Measurements from ENCODE around the gene ATP6V0E1. TPM values are rescaled to one million over a fixed set of nuclear protein-coding genes. Genes with fewer than 3 reads are reported as not detected.
A peak's percentile ranks its signal among the peaks of the same experiment; 100 is the strongest.

ATP6V0E1 gene
- total and polyA plus RNA-seq, 3 donors from 2014 or later, result 124 to 170 (median 134) TPM

DNA sequence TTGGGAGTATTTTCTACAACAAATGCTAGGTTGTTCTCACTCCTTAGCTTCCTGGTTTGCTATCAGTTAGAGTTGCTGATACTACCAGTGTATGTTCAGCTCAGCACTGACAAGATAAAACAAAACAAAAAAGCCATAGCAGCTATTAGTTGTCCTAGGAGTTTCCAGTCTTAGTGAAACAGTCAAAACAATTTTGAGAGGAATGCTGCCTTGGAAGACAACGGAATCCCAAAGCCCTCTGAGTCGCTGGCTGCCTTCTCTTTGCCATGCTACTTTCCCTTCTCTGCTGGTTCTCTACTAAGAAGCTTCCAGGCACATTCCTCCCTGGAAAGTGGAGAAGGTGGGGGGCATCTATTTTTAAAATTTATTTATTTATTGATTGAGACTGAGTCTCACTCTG is 67.2 kb downstream of the ATP6V0E1 start:
- Histone ChIP-seq H3K27ac (peak overlapping the region; percentile 0 to 34), H3K27me3 (no peaks in the 10 kb centered on the region), H3K9me3 (no peaks in the 10 kb centered on the region), H3K4me1 (peaks cover 7% of the 10 kb centered on the region), H3K36me3 (ENCODE audit: low read depth, missing control alignments) (no peaks in the 10 kb centered on the region), H3K4me3 (no peak overlapping the region)
- 42 to 55% methylated on average over 2 of the region's 2 CpGs for WGBS, 2 donors
- DNase-seq, result no peak
- intact Hi-C loops (cut with DNase I; ENCODE audit: low total_unique reads), result no loop called here
- TF ChIP-seq CTCF (IDR thresholded peaks at IDR 0.05) (no peak), POLR2A (IDR thresholded peaks at IDR 0.05) (no peak)

- no peak overlapping the region for H3K4me3 ChIP-seq
- H3K27me3 ChIP-seq, result no peaks in the 10 kb centered on the region
- TF ChIP-seq POLR2A (IDR thresholded peaks at IDR 0.05), result no peak
- no peak for TF ChIP-seq CTCF (IDR thresholded peaks at IDR 0.05)
- H3K4me1 ChIP-seq, result peaks cover 7% of the 10 kb centered on the region
- no peak for DNase-seq
- intact Hi-C loops (cut with DNase I; ENCODE audit: low total_unique reads), result no loop called here
- no peaks in the 10 kb centered on the region for H3K9me3 ChIP-seq
- peak overlapping the region; percentile 0 to 34 for H3K27ac ChIP-seq
- no peaks in the 10 kb centered on the region for H3K36me3 ChIP-seq (ENCODE audit: low read depth, missing control alignments)
- WGBS, 2 donors, result 60 to 74% methylated on average over 5 of the region's 5 CpGs
Measured at GRCh38 chr5:173051746-173052145, 68.2 kb downstream of the ATP6V0E1 start.

- no peaks in the 10 kb centered on the region for H3K36me3 ChIP-seq (ENCODE audit: low read depth, missing control alignments)
- H3K27me3 ChIP-seq, result no peaks in the 10 kb centered on the region
- intact Hi-C loops (cut with DNase I; ENCODE audit: low total_unique reads), result no loop called here
- H3K9me3 ChIP-seq, result no peaks in the 10 kb centered on the region
- WGBS, 2 donors, result 76 to 77% methylated on average over 3 of the region's 3 CpGs
- TF ChIP-seq POLR2A (IDR thresholded peaks at IDR 0.05) (no peak), CTCF (IDR thresholded peaks at IDR 0.05) (no peak)
- no peak overlapping the region for H3K27ac ChIP-seq
- no peak overlapping the region for H3K4me3 ChIP-seq
- H3K4me1 ChIP-seq, result peaks cover 10% of the 10 kb centered on the region
- no peak for DNase-seq
Measured at GRCh38 chr5:173053041-173053440, 69.5 kb downstream of the ATP6V0E1 start.

DNA sequence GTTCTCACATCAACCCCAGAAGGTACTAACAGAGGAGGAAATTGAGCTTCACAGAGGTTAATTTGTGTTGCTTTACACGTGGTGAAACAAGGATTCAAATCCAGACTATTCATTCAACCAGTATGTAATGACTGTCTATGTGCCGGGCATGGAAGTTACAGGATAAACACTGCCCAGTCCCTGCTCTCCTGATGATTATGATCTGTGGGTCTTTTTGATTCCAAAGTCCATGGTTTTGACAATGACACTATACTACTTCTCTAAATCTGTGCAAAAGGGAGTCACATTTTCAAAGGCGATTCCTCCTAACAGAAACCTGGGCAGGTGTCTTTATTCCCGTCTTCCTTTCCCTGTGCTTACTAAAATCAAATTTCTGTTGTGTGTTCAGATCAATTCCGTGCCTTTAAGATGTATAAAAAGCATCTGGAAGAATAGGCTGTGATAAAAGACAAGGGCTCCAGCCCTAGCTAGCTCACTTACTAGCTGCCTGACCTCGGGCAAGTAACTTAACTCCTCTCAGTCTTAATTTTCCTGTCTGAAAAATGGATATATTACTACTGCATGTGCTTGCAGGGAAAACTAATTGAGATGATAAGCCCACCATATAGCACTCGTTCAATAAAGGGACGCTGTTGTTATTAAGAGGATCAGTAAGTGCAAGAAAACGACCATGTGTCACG is 71.6 kb downstream of the ATP6V0E1 start:
- Histone ChIP-seq H3K27ac (peak overlapping the region in 1 of 2 donors; percentile 99), H3K4me1 (peaks cover 9% of the 10 kb centered on the region), H3K9me3 (no peaks in the 10 kb centered on the region), H3K4me3 (peak overlapping the region; percentile 96 to 99), H3K27me3 (no peaks in the 10 kb centered on the region), H3K36me3 (ENCODE audit: low read depth, missing control alignments) (no peaks in the 10 kb centered on the region)
- TF ChIP-seq POLR2A (IDR thresholded peaks at IDR 0.05) (no peak), CTCF (IDR thresholded peaks at IDR 0.05) (no peak)
- WGBS, 2 donors, result 15 to 16% methylated on average over 10 of the region's 10 CpGs
- intact Hi-C loops (cut with DNase I; ENCODE audit: low total_unique reads), result no loop called here
- no peak for DNase-seq

- 1% methylated on average over 11 of the region's 11 CpGs for WGBS, 2 donors
- DNase-seq, result no peak
- peak overlapping the region; percentile 96 to 99 for H3K4me3 ChIP-seq
- H3K9me3 ChIP-seq, result no peaks in the 10 kb centered on the region
- no peaks in the 10 kb centered on the region for H3K27me3 ChIP-seq
- no peak for TF ChIP-seq CTCF (IDR thresholded peaks at IDR 0.05)
- no peak for TF ChIP-seq POLR2A (IDR thresholded peaks at IDR 0.05)
- intact Hi-C loops (cut with DNase I; ENCODE audit: low total_unique reads), result no loop called here
- no peaks in the 10 kb centered on the region for H3K36me3 ChIP-seq (ENCODE audit: low read depth, missing control alignments)
- peak overlapping the region in 1 of 2 donors; percentile 99 for H3K27ac ChIP-seq
- H3K4me1 ChIP-seq, result peaks cover 6% of the 10 kb centered on the region
Measured at GRCh38 chr5:173055722-173055982, 72.1 kb downstream of the ATP6V0E1 start.

Measured in testis (tissue), 3 donors.